C4-2B (cell line): Measurements from ENCODE around the gene TTC17.

Experiments
- H3K27ac ChIP-seq: fragments of 450-650 bp; 2 replicates; pipeline ENCODE4 v1.5.1; 2017
- CTCF ChIP-seq: fragments of 450-650 bp; conservative IDR thresholded peaks from 2 replicates; pipeline ENCODE4 v1.5.1; 2017; ENCODE audit warnings: mild to moderate bottlenecking
- ZFX ChIP-seq: fragments of 450-650 bp; IDR thresholded peaks from 2 replicates; pipeline ENCODE4 v1.6.1; 2017

TTC17 gene

GRCh38 chr11:43498561-43498960 is 139.8 kb downstream of the TTC17 start:
- TF ChIP-seq ZFX: no peak
- no peak overlapping the region for H3K27ac ChIP-seq

GRCh38 chr11:43503417-43503816 is 144.7 kb downstream of the TTC17 start:
- TF ChIP-seq CTCF (peak; percentile 45), ZFX (no peak)
- H3K27ac ChIP-seq: no peak overlapping the region

- TF ChIP-seq CTCF (peak; percentile 30), ZFX (no peak)
Observed at GRCh38 chr11:43504316-43504950, 145.7 kb downstream of the TTC17 start.

GRCh38 chr11:43505171-43505570 is 146.5 kb downstream of the TTC17 start:
- H3K27ac ChIP-seq: no peak overlapping the region
- TF ChIP-seq ZFX (no peak), CTCF (no peak)

More at GRCh38 chr11:43504316-43504950, 145.7 kb downstream of the TTC17 start:
- no peak overlapping the region for H3K27ac ChIP-seq

- TF ChIP-seq ZFX: no peak
- no peak for TF ChIP-seq CTCF
- no peak overlapping the region for H3K27ac ChIP-seq
Observed at GRCh38 chr11:43507171-43507570, 148.5 kb downstream of the TTC17 start.

GRCh38 chr11:43508511-43508918 is 149.8 kb downstream of the TTC17 start:
- TF ChIP-seq ZFX (no peak), CTCF (no peak)
- no peak overlapping the region for H3K27ac ChIP-seq

GRCh38 chr11:43511959-43512358 is 153.2 kb downstream of the TTC17 start:
- TF ChIP-seq ZFX: no peak
- no peak for TF ChIP-seq CTCF

GRCh38 chr11:43515090-43515489 is 156.4 kb downstream of the TTC17 start:
- no peak overlapping the region for H3K27ac ChIP-seq
- TF ChIP-seq CTCF (no peak; the same call in 1 of the 2 replicates), ZFX (no peak)

More at GRCh38 chr11:43511959-43512358, 153.2 kb downstream of the TTC17 start:
- no peak overlapping the region for H3K27ac ChIP-seq
